HG03095 (cell line): ENCODE results near the gene FBN2.
"Not testable (repeated sequence)": the region's sequence is repeated elsewhere in the genome, so short reads cannot be mapped to it uniquely, and the experiment has no call there.

ENCODE experiments used
- ATAC-seq: cut with Tn5 transposase; IDR thresholded peaks from one replicate; pipeline ENCODE4 v1.9.1; 2021; ENCODE audit warnings: moderate library complexity; ENCODE audit not compliant: unreplicated experiment

Gene FBN2

DNA sequence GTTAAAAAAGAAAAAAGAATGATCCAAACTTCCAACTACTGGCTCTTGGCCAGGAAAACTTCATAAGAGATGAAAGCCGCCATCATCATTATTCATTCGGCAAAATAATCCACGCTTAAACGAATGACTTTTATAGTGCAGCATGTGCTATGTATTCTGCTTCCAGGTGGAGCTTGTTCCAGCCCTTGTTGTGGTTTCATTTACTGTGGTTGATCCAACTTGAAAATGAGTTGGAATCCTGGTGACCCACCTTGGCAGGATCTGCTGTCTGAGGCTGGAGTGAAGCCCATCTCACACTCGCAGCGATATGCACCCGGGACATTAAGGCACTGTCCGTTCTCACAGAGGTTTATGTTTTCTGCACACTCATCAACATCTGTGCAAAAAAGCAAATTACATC lies 209.6 kb downstream of the FBN2 start:
- ATAC-seq: no peak

DNA sequence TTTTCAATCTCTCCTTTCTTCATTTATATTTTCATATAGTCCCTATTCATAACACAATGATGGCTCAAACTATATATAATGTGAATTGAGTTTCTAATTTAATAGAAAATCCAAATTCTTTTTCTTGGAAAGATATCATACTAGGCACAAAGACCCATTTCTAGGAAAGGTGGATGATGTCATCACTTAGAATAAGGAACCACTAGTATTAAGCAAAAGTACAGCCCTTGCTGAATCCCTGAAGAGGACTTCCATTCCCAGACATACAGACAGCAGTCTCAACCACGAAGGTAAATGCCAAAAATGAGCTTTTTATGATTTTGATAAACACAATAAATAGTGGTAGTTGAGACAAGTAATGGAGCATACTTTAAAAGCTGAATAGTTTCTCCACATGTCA lies 210.0 kb downstream of the FBN2 start:
- no peak for ATAC-seq

DNA sequence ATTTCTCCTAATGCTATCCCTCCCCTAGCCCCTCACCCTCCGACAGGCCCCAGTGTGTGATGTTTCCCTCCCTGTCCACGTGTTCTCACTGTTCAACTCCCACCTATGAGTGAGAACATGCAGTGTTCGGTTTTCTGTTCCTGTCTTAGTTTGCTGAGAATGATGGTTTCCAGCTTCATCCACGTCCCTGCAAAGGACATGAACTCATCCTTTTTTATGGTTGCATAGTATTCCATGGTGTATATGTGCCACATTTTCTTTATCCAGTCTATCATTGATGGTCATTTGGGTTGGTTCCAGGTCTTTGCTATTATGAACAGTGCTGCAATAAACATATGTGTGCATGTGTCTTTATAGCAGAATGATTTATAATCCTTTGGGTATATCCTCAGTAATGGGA lies 216.6 kb downstream of the FBN2 start:
- not testable (repeated sequence) for ATAC-seq

DNA sequence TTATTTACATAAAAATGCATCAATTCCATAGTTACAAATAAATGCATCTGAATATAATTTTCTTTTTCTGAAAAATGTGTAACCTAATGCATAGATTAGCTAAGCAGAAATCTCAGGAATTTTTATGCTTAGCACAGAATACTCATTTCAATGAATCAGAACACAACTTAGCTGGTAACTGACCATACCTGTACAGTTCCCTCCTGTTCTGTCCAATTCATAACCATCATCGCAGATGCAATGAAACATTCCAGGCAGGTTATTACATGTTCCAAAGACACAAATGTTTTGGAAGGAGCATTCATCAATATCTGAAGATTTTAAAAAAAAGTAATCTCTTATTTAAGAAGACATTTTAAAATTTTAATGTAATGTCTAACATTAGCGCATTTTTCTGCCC lies 219.4 kb downstream of the FBN2 start:
- ATAC-seq: no peak

DNA sequence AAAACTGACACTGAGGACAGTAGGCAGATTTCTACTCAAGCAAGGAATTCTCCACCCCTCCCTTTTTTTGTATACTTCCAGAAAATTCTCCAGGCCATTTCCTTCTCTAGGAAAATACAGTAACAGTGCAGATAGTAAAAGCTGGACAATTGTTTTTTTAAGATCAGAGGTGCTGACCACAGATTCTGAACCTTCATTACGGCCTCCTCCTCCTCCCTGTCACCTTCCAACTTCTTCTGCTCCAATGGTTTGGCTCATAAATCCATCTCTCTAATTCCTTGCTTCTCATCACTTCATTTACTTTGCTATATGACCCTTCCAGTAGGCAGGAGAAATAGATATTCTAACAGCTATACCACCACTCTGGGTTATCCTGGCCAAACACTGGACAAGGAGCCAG lies 220.6 kb downstream of the FBN2 start:
- ATAC-seq: no peak

DNA sequence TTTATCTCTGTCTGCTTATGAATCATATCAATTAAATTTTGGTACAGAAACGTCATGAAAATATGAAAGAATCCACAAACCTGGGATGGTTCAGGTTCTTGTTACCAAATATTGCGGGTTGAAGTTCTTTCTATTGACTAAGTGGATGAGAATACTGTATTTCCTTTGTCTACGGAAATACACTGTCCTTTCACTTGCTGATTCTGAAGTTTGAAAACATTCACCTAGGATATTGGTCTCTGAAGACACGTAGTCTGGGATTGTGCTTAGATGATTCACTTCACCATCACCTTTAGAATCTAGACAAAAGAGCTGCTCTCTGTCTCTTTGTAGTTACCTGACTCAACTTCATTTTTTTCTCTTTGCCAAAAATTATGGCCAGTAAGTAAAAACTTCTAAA lies 222.4 kb downstream of the FBN2 start:
- no peak for ATAC-seq

DNA sequence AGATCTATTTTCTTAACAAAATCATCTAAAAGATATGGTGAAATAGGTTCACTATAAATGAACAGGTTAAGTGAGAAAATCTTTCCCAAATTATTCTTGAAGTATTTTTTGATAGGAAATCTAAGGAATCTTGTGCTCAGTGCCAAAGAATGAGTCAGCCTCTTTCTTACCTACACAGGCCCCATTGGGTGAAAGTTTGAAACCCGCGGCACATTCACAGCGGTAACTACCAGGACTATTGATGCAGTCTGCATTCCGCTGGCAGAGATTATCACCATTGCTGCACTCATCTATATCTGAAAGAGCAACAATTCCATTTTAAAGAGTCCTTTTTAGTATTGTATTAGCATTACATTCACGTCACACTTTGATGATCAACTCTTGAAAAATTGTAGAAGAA lies 232.7 kb downstream of the FBN2 start:
- ATAC-seq: no peak

DNA sequence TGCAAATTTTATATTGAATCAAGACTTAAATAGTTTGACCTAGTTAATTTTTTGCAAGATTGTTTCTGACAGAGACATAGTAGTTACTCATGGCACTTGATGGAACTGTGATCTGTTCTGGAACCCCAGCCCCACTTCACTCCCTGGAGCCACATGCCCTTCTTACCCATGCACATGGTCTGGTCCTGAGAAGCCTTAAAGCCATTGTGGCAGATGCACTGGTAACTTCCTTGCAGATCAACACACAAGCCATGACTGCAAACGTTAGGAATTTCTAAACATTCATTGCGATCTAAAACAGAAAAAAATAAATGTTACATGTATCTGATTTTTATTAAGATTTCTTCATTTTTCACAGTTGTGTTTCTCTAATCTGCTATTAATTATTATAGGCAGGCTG lies 233.3 kb downstream of the FBN2 start:
- ATAC-seq: no peak

DNA sequence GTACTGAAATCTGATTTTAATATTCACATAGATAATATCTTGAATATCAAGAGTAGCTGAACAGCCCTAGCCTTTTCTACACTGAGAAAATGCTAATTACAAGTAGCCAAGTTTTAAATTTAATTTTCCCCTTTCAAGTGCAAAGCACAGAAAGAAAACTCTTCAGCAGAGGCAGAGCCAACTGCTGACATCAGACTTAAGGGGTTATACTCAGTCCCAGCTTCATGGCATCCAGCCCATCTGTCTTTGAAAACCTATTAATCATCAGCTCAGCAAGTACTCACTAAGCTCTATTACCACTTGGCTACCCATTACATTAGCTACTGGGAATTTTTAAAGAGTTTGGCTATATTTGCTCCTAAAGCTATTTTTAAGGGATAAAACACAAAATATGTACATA lies 234.0 kb downstream of the FBN2 start:
- ATAC-seq: no peak

DNA sequence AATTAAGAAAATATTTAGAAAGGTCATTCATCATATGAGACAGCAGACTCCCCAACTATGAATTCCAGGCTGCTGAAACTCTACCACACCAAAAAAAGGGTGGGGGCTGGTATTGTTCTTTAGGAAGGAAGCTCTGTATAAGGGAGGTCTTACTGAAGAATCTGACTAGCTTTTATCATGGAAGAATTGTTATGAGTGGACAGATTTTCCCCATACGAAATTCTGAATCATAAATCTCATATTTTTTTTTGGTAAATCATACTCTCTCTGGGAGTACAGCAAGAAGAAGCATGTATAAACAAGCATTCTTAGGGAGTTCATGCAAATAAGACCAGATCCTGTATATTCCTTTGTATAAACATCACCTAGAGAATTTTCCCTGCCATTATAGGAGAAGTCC lies 234.5 kb downstream of the FBN2 start:
- no peak for ATAC-seq

DNA sequence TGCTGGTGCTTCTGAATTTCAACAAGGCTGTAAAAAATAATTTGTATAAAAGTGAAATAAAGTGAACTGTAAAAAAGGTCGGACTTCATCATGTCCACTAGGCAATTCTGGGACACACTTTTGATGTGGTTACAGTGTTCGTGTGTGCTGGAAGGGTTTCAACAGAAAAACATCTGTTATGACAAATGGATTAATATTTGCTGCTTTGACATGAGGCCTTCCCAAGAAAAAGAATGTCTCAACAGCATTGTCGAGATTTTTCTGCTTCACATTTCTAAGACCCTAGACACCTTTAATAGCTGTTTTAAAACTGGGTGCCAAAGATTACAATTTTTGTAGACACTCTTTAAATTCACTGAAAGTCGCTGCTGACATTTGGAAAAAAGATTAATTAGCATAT lies 237.9 kb downstream of the FBN2 start:
- no peak for ATAC-seq

DNA sequence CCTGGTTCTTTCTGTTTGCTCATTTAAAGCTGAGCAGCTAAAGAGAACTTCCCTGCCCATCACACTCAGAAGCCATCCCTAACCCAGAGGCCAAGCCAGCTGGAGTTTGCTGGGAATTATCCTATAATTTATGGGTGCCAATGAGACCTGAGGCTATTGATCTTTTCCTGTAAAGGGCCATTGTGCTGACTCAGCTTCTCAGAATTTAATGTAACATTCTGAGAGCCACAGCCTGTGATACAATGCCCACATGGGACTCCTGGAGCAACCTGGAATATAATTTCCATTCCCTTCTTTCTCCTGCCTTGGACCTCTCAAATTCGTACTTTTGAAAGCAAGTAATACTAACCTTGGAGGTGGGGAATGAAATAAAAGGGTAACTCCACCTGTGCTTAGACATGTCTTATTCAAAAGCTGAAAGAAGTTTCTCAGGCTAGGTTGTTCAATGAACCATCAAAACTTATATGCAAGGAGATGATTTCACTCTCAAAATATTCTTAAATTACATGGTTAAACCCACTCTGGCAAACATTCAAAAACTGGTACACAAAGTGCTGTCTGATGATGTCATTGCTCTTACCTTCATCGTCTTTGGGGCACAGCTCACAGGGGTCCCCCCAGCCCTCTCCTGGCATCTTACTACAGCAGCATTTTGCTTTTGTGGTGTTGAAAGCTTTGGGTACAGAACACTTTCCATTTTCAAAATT lies 247.7 kb downstream of the FBN2 start:
- ATAC-seq: no peak

DNA sequence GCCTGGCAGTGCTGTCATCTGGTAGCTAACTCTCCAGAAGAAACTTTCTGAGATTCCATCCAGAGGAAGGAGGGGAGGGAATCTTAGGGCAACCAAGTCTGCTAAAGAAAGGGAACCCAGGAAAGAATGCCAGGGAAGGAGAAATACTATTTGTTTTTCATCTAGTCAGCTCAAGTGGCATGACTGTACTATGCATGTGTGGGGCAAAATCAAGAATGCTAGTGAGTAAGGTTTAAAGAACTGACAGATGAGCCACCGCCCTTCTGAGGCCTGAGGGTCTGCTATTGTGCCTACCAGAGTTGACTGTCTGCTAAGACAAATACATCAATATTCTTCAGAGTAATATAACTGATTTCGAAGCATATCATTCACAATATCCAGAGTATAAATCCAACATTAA lies 250.3 kb downstream of the FBN2 start:
- ATAC-seq: no peak

DNA sequence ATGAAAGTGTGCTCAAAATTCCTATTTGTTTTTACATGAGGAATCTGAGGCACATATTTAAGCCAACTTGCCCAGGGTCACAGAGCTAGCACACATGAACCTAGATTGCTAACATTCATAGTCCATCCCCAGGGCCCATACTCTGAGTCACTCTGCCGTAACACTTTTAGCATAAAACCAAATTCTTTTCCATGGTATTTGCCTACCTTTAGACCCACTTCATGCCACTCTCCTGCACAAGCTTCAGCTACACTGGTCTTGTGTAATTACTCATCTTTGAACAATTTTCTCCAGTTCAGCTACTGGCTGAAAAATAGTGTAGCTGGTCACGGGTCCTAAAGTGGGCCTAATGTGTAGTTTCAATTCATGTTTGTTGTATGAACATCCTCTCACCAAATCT lies 253.8 kb downstream of the FBN2 start:
- no peak for ATAC-seq

DNA sequence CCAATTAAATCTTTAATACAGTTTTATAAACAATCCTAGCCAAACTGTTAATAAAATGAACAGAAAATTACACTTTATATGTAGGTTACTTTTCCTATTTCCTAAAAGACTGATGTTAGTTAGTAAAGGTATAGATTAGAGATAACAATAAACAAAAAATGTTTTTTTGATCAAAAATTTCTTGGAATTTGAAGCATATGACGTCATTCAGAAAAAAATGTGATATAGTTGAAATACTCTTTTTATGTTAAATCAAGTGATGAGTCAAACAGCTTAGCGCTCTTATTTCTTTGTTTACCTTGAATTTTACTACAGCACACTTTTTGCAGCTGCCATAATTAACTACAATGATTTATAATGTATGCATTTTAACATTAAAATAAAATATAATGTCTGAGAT lies 258.7 kb downstream of the FBN2 start:
- ATAC-seq: no peak

DNA sequence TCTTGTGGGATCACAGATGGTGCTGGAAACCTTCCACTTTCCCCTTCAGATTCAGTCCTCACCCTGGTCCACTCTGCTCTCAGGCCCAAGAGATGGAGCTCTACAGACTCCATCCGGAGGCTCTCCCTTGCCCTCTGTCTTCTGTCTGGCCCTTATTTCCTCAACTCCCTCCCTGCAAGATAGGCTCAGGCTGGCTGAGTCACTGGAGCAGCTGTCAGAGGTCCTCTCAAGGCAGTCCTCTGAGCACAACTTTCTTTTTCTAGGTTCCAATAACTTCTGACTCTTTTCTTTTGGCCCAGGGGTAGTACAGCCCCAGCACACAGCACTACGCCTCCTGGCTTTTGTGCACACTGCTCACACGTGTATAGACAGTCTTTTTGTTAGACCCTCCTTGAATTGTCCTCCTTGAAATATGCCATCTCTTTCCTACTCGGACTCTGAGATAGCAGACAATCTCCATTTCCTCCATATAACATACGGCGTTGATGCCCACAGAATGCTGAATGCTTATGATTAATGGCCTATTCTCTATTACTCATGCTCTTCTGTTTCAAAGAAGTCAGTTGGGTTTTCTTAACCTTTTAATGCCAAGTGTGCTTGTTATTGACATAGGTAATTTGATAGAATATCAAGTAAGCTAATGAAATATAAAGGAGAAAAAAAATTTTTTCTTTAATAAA lies 261.4 kb downstream of the FBN2 start:
- no peak for ATAC-seq

DNA sequence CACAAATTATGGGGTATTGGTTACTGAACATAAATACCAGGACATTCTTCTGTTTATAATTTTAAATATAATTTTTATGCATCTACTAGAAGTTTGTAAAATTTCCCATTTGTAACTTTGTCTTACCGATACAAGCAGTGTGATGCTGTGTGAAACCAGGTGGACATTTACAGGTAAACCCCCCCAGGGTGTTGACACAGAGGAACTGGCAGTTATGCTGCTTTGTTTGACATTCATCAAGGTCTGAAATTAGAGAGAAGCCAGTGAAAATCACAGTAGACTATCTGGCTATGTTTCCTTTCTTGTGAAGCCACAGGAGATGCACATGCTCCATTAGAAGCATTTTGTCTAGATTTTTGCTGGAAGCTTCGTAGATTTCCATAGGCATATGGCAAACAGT lies 263.6 kb downstream of the FBN2 start:
- no peak for ATAC-seq

DNA sequence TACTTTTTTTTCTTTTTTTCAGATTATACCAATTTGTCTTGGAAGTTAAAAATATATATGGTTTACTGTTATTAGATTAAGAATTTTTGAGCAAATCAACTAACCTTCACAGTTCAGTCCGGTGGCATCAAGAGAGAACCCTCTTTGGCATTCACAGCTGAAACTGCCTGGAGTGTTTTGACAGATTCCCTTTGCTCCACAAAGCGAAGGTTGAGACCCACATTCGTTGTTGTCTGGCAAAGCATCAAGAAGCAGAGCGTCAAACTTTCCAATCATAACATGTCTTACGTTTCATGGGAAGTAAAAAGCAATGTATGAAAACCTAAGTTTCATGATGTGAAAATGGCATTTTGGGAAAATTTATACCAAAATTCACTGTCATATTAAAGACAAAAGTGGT lies 264.3 kb downstream of the FBN2 start:
- ATAC-seq: no peak

DNA sequence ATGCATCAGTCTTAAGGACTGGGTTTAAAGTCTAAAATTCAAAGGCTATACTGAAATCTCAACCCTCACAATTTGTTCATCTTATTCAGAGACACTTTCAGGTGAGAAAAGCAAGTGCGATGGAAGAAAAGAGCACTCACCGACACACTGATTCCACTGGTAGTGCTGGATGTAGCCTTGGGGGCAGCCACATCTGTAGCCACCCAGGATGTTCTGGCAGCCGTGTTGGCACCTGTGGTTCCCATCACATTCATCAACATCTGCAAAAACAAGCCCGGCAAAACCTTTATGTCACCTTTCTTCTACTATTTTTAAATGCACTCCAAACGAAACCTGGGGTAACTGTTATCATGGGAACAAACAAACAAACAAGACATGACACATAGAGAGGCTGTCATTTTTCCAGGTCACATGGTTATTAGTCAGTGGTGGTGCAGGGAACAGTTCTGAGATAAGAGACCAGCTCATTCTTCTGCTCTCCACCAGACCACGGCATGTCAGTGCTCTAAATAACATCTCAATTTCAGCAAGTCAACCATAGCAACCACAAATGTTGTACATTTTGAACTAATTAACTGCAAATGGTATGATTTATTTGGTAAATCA lies 266.1 kb downstream of the FBN2 start:
- no peak for ATAC-seq

DNA sequence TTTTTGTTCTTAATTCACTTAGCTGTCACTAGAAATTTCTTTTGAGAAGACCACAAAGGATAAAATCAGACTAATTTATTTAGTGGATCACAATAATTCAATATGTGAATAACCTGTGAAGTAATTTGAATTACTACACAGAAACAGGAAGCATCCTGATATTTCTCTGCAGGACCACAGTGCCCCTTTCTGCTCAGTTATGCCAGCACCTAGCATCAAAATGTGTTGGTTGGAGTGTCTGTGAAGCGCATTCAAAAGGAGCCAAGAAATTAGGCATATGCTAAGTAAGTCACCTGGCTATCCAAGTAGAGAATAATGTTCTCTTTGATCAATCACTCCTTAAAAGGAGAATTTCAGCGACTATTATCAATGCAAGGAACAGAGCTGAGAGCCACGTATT lies 267.0 kb downstream of the FBN2 start:
- ATAC-seq: no peak

DNA sequence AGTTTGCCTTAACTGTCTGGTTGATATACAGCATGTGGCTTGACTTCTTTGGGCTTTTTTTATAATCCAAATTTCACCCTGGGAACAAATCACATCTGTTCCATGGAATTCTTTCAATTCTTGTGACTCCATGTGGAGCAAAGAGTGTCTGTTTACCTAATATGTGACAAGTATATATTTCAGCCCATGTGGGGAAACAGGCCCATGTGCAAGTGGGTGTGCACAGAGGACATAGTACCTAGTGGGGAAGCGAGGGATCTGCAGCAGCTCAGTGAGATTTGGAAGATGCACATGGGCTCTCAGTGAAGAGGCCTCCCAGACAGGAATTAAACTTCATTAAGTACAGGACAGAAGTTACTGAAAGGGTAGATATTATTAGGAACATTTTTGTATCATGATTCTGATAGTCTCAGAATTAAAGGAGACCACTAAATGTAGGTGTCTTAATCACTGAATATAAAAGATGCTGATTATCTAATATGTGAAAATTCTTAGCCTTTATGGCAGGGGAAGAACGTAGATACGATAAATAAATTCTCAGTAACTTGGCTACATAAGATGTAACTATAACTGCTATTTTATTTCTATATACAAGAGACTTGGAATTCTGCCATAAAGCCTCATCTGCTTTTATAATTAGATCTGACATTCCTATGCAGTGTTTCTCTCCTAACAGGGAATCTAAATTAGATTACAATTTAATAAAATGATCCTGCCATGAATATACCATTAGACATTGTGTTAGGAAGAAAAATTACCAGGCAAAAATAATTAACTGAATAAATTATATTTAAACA lies 273.3 kb downstream of the FBN2 start:
- ATAC-seq: no peak

DNA sequence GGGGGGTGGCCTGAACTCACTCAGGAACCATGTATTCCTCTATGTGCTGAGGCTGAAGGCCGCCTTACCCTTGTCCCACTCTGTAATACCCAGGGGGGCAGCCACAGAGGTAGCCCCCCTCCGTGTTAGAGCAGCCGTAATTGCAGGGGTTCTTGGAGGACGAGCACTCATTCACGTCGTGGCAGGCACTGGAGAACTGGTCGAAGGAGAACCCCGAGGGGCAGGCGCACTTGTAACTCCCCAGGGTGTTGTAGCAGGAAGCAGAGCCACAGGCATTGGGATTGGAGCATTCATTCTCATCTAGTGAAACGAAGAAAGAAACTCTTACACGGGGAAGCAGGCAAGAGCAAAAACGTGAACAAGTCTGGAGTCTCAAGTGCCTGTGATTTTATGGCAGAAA lies 274.7 kb downstream of the FBN2 start:
- ATAC-seq: no peak
